SK-N-SH treated with all-trans-retinoic acid at 6 μM for 48 hours (cell line): ENCODE results near the gene HMGB4.

Source experiments
- ATAC-seq: fragments of 200-7000 bp; cut with Tn5 transposase; 3 replicates; pipeline ENCODE4 v1.9.1; 2020; ENCODE audit warnings: mild to moderate bottlenecking, moderate library complexity
- CREB5 ChIP-seq: fragments of 250-450 bp; sonication (Bioruptor Pico); IDR thresholded peaks from 2 replicates; pipeline ENCODE4 v1.5.1; 2020; ENCODE audit warnings: low read depth, mild to moderate bottlenecking, moderate library complexity
- CSRNP3 ChIP-seq: fragments of 250-450 bp; sonication (Bioruptor Pico); IDR thresholded peaks from 2 replicates; pipeline ENCODE4 v1.5.1; 2021; ENCODE audit warnings: mild to moderate bottlenecking, moderate library complexity
- ESRRG ChIP-seq: fragments of 250-450 bp; sonication (Bioruptor Pico); IDR thresholded peaks from 2 replicates; pipeline ENCODE4 v1.6.1; 2021; ENCODE audit warnings: mild to moderate bottlenecking
- GLIS3 ChIP-seq: fragments of 250-450 bp; sonication (Bioruptor Pico); IDR thresholded peaks from 2 replicates; pipeline ENCODE4 v1.5.0; 2020; ENCODE audit warnings: mild to moderate bottlenecking, moderate library complexity
- ISL1 ChIP-seq: fragments of 250-450 bp; sonication (Bioruptor Pico); IDR thresholded peaks from 2 replicates; pipeline ENCODE4 v2.1.2; 2022; ENCODE audit warnings: mild to moderate bottlenecking, moderate library complexity
- OSR1 ChIP-seq: fragments of 250-450 bp; sonication (Bioruptor Pico); IDR thresholded peaks from 2 replicates; pipeline ENCODE4 v1.8.0; 2022; ENCODE audit warnings: moderate library complexity, mild to moderate bottlenecking, inconsistent platforms
- PATZ1 ChIP-seq: fragments of 250-450 bp; sonication (Bioruptor Pico); IDR thresholded peaks from 2 replicates; pipeline ENCODE4 v1.8.0; 2020; ENCODE audit warnings: mild to moderate bottlenecking, moderate library complexity, borderline replicate concordance
- POU6F1 ChIP-seq: fragments of 250-450 bp; sonication (Bioruptor Pico); IDR thresholded peaks from 2 replicates; pipeline ENCODE4 v1.8.0; 2021; ENCODE audit warnings: low read depth, mild to moderate bottlenecking, moderate library complexity, borderline replicate concordance
- RARB ChIP-seq: fragments of 250-450 bp; sonication (Bioruptor Pico); IDR thresholded peaks from 2 replicates; pipeline ENCODE4 v1.8.0; 2021; ENCODE audit warnings: mild to moderate bottlenecking, moderate library complexity
- SNAI2 ChIP-seq: fragments of 250-450 bp; sonication (Bioruptor Pico); IDR thresholded peaks from 2 replicates; pipeline ENCODE4 v1.5.0; 2020; ENCODE audit warnings: mild to moderate bottlenecking, moderate library complexity
- TCF4 ChIP-seq: fragments of 250-450 bp; sonication (Bioruptor Pico); IDR thresholded peaks from 2 replicates; pipeline ENCODE4 v1.8.0; 2021; ENCODE audit warnings: mild to moderate bottlenecking, moderate library complexity, borderline replicate concordance
- TOX ChIP-seq: fragments of 250-450 bp; sonication (Bioruptor Pico); IDR thresholded peaks from 2 replicates; pipeline ENCODE4 v1.8.0; 2021; ENCODE audit warnings: mild to moderate bottlenecking, moderate library complexity, borderline replicate concordance
- ZC3H10 ChIP-seq: fragments of 250-450 bp; sonication (Bioruptor Pico); IDR thresholded peaks from 2 replicates; pipeline ENCODE4 v1.5.1; 2021; ENCODE audit warnings: mild to moderate bottlenecking, moderate library complexity
- ZFP3 ChIP-seq: fragments of 250-450 bp; sonication (Bioruptor Pico); IDR thresholded peaks from 2 replicates; pipeline ENCODE4 v1.5.0; 2020; ENCODE audit warnings: mild to moderate bottlenecking, moderate library complexity
- ZFP30 ChIP-seq: fragments of 450-650 bp; formaldehyde crosslinking; IDR thresholded peaks from 2 replicates; pipeline ENCODE4 v1.5.0; 2022; ENCODE audit warnings: mild to moderate bottlenecking, moderate library complexity
- ZNF8 ChIP-seq: fragments of 450-650 bp; formaldehyde crosslinking; IDR thresholded peaks from 2 replicates; pipeline ENCODE4 v1.5.0; 2020; ENCODE audit warnings: mild to moderate bottlenecking, moderate library complexity

The HMGB4 gene

GRCh38 chr1:33824321-33824720 lies 39.6 kb upstream of the HMGB4 start:
- TF ChIP-seq OSR1 (CRISPR knock-in tag), result no peak
- no peak for TF ChIP-seq ZNF8 (CRISPR knock-in tag)
- TF ChIP-seq CREB5, result no peak
- no peak for TF ChIP-seq SNAI2 (CRISPR knock-in tag)
- TF ChIP-seq TOX, result no peak
- TF ChIP-seq ZFP3, result no peak
- TF ChIP-seq RARB, result no peak
- TF ChIP-seq CSRNP3 (CRISPR knock-in tag), result no peak
- no peak for TF ChIP-seq TCF4
- TF ChIP-seq POU6F1 (CRISPR knock-in tag), result no peak
- no peak for TF ChIP-seq ZFP30
- no peak for TF ChIP-seq ESRRG (CRISPR knock-in tag)
- ATAC-seq, result no peak

GRCh38 chr1:33824971-33825370 lies 38.9 kb upstream of the HMGB4 start:
- TF ChIP-seq TCF4 (no peak), ISL1 (CRISPR knock-in tag) (no peak), POU6F1 (CRISPR knock-in tag) (no peak), ZC3H10 (no peak), OSR1 (CRISPR knock-in tag) (no peak), CREB5 (no peak), ZFP3 (no peak), GLIS3 (CRISPR knock-in tag) (no peak), TOX (no peak)
- TF ChIP-seq, all 23 proteins: peak for 0
- no peak for ATAC-seq

GRCh38 chr1:33825506-33825905 lies 38.4 kb upstream of the HMGB4 start:
- no peak for ATAC-seq

More at GRCh38 chr1:33825506-33825905, 38.4 kb upstream of the HMGB4 start:
- no peak for TF ChIP-seq PATZ1 (CRISPR knock-in tag)
- TF ChIP-seq POU6F1 (CRISPR knock-in tag), result no peak
- TF ChIP-seq SNAI2 (CRISPR knock-in tag), result no peak
